Mesenchymal stem cell (in vitro differentiated cells and primary cell): Measurements from ENCODE around the gene BRD4.

Experiments used
- DNase-seq: peaks from one replicate; pipeline ENCODE4 v3.0.0-alpha.2; 2013
- H2AFZ ChIP-seq: one replicate; pipeline ENCODE4 v1.6.1; 2013; ENCODE audit warnings: low read depth, mild to moderate bottlenecking, control low read depth, inconsistent platforms, low read length, moderate library complexity
- H2AK5ac ChIP-seq: 2 replicates; pipeline ENCODE4 v1.6.1; 2013; ENCODE audit warnings: low read length, moderate library complexity, mild to moderate bottlenecking, inconsistent platforms; ENCODE audit not compliant: severe bottlenecking
- H2BK120ac ChIP-seq: one replicate; pipeline ENCODE4 v1.6.1; 2013; ENCODE audit warnings: low read depth, mild to moderate bottlenecking, inconsistent platforms, low read length, moderate library complexity
- H2BK12ac ChIP-seq, 2 experiments: one replicate each; pipeline ENCODE4 v1.6.1; 2013; ENCODE audit warnings: inconsistent platforms in 2 of 2, low read length in 2 of 2, mild to moderate bottlenecking in 2 of 2, moderate library complexity in 2 of 2, control low read depth in 1 of 2
- H2BK15ac ChIP-seq: one replicate; pipeline ENCODE4 v1.6.1; 2013; ENCODE audit warnings: mild to moderate bottlenecking, low read depth, inconsistent platforms; ENCODE audit not compliant: poor library complexity, severe bottlenecking
- H2BK5ac ChIP-seq: 2 replicates; pipeline ENCODE4 v1.6.1; 2013; ENCODE audit warnings: low read depth, mild to moderate bottlenecking, low read length, control low read depth, inconsistent platforms; ENCODE audit not compliant: poor library complexity, severe bottlenecking
- H3K14ac ChIP-seq, 2 experiments: one replicate each; pipeline ENCODE4 v1.6.1; 2013; ENCODE audit warnings: inconsistent platforms in 2 of 2, low read length in 2 of 2, control low read depth in 1 of 2, mild to moderate bottlenecking in 1 of 2, moderate library complexity in 1 of 2
- H3K18ac ChIP-seq, 2 experiments: one replicate each; pipeline ENCODE4 v1.6.1; 2013; ENCODE audit warnings: inconsistent platforms in 2 of 2, low read length in 2 of 2, control low read depth in 1 of 2, low read depth in 1 of 2, mild to moderate bottlenecking in 1 of 2
- H3K23ac ChIP-seq, 2 experiments: one replicate each; pipeline ENCODE4 v1.6.1; 2013; ENCODE audit warnings: inconsistent platforms in 2 of 2, low read length in 2 of 2, mild to moderate bottlenecking in 2 of 2, moderate library complexity in 2 of 2, control low read depth in 1 of 2
- H3K27ac ChIP-seq: 2 replicates; pipeline ENCODE4 v1.5.1; 2013; ENCODE audit warnings: mild to moderate bottlenecking, moderate library complexity, low read length, control low read depth, inconsistent platforms; ENCODE audit not compliant: poor library complexity, severe bottlenecking
- H3K27me3 ChIP-seq, 2 experiments: 2 replicates each; pipeline versions ENCODE4 v1.6.1 to v1.7.0; 2013; ENCODE audit warnings: low read length in 2 of 2, mild to moderate bottlenecking in 2 of 2, moderate library complexity in 2 of 2, control low read depth in 1 of 2, inconsistent platforms in 1 of 2; ENCODE audit not compliant: control insufficient read depth in 1 of 2, insufficient read depth in 1 of 2
- H3K36me3 ChIP-seq, 2 experiments: 2 replicates each; pipeline versions ENCODE4 v1.6.1 to v1.7.0; 2013; ENCODE audit warnings: low read length in 2 of 2, control low read depth in 1 of 2, inconsistent platforms in 1 of 2, low read depth in 1 of 2, mild to moderate bottlenecking in 1 of 2; ENCODE audit not compliant: insufficient read depth in 2 of 2, control insufficient read depth in 1 of 2
- H3K4ac ChIP-seq, 2 experiments: one replicate each; pipeline ENCODE4 v1.6.1; 2013; ENCODE audit warnings: inconsistent platforms in 2 of 2, low read length in 2 of 2, mild to moderate bottlenecking in 2 of 2, moderate library complexity in 2 of 2, control low read depth in 1 of 2, low read depth in 1 of 2
- H3K4me1 ChIP-seq: 2 replicates; pipeline ENCODE4 v1.6.1; 2013; ENCODE audit warnings: low read depth, low read length, control low read depth; ENCODE audit not compliant: control insufficient read depth, insufficient read depth
- H3K4me2 ChIP-seq: 2 replicates; pipeline ENCODE4 v1.6.1; 2013; ENCODE audit warnings: low read length, mild to moderate bottlenecking, inconsistent platforms; ENCODE audit not compliant: poor library complexity, severe bottlenecking
- H3K4me3 ChIP-seq, 2 experiments: 2 replicates each; pipeline versions ENCODE4 v1.5.1 to v1.7.0; 2013; ENCODE audit warnings: low read length in 2 of 2, mild to moderate bottlenecking in 2 of 2, control low read depth in 1 of 2, low read depth in 1 of 2; ENCODE audit not compliant: insufficient read depth in 1 of 2
- H3K79me1 ChIP-seq: replicated peaks from 2 replicates; pipeline ENCODE4 v1.6.1; 2013; ENCODE audit warnings: mild to moderate bottlenecking, control low read depth, low read length, inconsistent platforms; ENCODE audit not compliant: poor library complexity, severe bottlenecking
- H3K9ac ChIP-seq: 2 replicates; pipeline ENCODE4 v1.7.0; 2013; ENCODE audit warnings: mild to moderate bottlenecking, low read length, moderate library complexity
- H3K9me3 ChIP-seq: 2 replicates; pipeline ENCODE4 v1.7.0; 2013; ENCODE audit warnings: mild to moderate bottlenecking, low read length; ENCODE audit not compliant: control insufficient read depth
- H4K8ac ChIP-seq: one replicate; pipeline ENCODE4 v1.6.1; 2013; ENCODE audit warnings: inconsistent platforms, mild to moderate bottlenecking, low read length, moderate library complexity
- H4K91ac ChIP-seq: one replicate; pipeline ENCODE4 v1.6.1; 2013; ENCODE audit warnings: mild to moderate bottlenecking, low read length, inconsistent platforms
- WGBS: methylation state at CpG from one replicate; pipeline ENCODE4 v1.1.7; 2013; ENCODE audit warnings: mixed read lengths; 5-methylcytosine and 5-hydroxymethylcytosine counted together

Gene BRD4

GRCh38 chr19:15371786-15372380 lies 39.5 kb upstream of the BRD4 start:
- no peak for DNase-seq
- no peak overlapping the region for H3K9ac ChIP-seq
- no peak overlapping the region for H3K14ac ChIP-seq
- H4K8ac ChIP-seq, result no peak overlapping the region
- H3K4ac ChIP-seq, result no peak overlapping the region
- peaks cover 15% of the 10 kb centered on the region for H3K4me1 ChIP-seq
- no peak overlapping the region for H4K91ac ChIP-seq
- no peak overlapping the region for H3K23ac ChIP-seq
- H3K9me3 ChIP-seq, result no peaks in the 10 kb centered on the region
- no peak overlapping the region for H3K4me3 ChIP-seq
- no peak overlapping the region for H3K27ac ChIP-seq
- no peak overlapping the region for H2AK5ac ChIP-seq
- H2BK15ac ChIP-seq, result no peak overlapping the region
- H3K79me1 ChIP-seq, result peaks cover 40% of the 10 kb centered on the region
- 96% methylated on average over 17 of the region's 17 CpGs for WGBS
- no peak overlapping the region for H3K4me2 ChIP-seq
- H3K18ac ChIP-seq, result no peak overlapping the region
- no peaks in the 10 kb centered on the region for H3K27me3 ChIP-seq
- no peak overlapping the region for H2BK5ac ChIP-seq
- H2BK12ac ChIP-seq, result no peak overlapping the region
- H2AFZ ChIP-seq, result no peak overlapping the region
- peaks cover 70 to 76% of the 10 kb centered on the region in 2 experiments for H3K36me3 ChIP-seq
- no peak overlapping the region for H2BK120ac ChIP-seq

GRCh38 chr19:15371119-15371518 lies 38.8 kb upstream of the BRD4 start:
- H3K4me3 ChIP-seq, result no peak overlapping the region
- H2BK15ac ChIP-seq, result no peak overlapping the region
- no peak for DNase-seq
- H2BK5ac ChIP-seq, result no peak overlapping the region
- H3K23ac ChIP-seq, result no peak overlapping the region
- 97% methylated on average over 7 of the region's 7 CpGs for WGBS
- no peak overlapping the region for H3K18ac ChIP-seq
- H3K4ac ChIP-seq, result no peak overlapping the region
- H3K27me3 ChIP-seq, result no peaks in the 10 kb centered on the region
- H3K4me1 ChIP-seq, result peaks cover 13% of the 10 kb centered on the region
- no peak overlapping the region for H3K27ac ChIP-seq
- peaks cover 40% of the 10 kb centered on the region for H3K79me1 ChIP-seq
- H3K9ac ChIP-seq, result no peak overlapping the region
- H3K4me2 ChIP-seq, result no peak overlapping the region
- no peak overlapping the region for H3K14ac ChIP-seq
- H3K9me3 ChIP-seq, result no peaks in the 10 kb centered on the region
- H2AFZ ChIP-seq, result no peak overlapping the region
- H2BK12ac ChIP-seq, result no peak overlapping the region
- H4K91ac ChIP-seq, result peak overlapping the region; percentile 79
- H2BK120ac ChIP-seq, result no peak overlapping the region
- H2AK5ac ChIP-seq, result no peak overlapping the region
- H4K8ac ChIP-seq, result no peak overlapping the region
- peaks cover 76 to 81% of the 10 kb centered on the region in 2 experiments for H3K36me3 ChIP-seq

GRCh38 chr19:15369594-15369891 lies 37.2 kb upstream of the BRD4 start:
- Histone ChIP-seq H3K23ac (no peak overlapping the region), H4K91ac (no peak overlapping the region), H3K4me2 (no peak overlapping the region), H3K14ac (no peak overlapping the region), H2AFZ (no peak overlapping the region), H3K4ac (no peak overlapping the region), H2BK5ac (no peak overlapping the region), H3K4me3 (no peak overlapping the region), H3K9ac (no peak overlapping the region), H2BK120ac (no peak overlapping the region), H2AK5ac (no peak overlapping the region), H3K27me3 (no peaks in the 10 kb centered on the region), H3K36me3 (peaks cover 87 to 90% of the 10 kb centered on the region in 2 experiments), H2BK12ac (no peak overlapping the region), H2BK15ac (no peak overlapping the region), H3K18ac (no peak overlapping the region), H4K8ac (no peak overlapping the region), H3K27ac (no peak overlapping the region), H3K9me3 (no peaks in the 10 kb centered on the region), H3K79me1 (peaks cover 49% of the 10 kb centered on the region), H3K4me1 (peaks cover 3% of the 10 kb centered on the region)
- WGBS, result 98% methylated on average over 9 of the region's 9 CpGs
- DNase-seq, result no peak

GRCh38 chr19:15368798-15369593 lies 36.7 kb upstream of the BRD4 start:
- WGBS, result 98% methylated on average over 35 of the region's 35 CpGs
- H3K79me1 ChIP-seq, result peaks cover 49% of the 10 kb centered on the region
- H3K4me2 ChIP-seq, result no peak overlapping the region
- H3K23ac ChIP-seq, result no peak overlapping the region
- H2BK5ac ChIP-seq, result no peak overlapping the region
- H2BK120ac ChIP-seq, result no peak overlapping the region
- no peak overlapping the region for H2BK12ac ChIP-seq
- no peak overlapping the region for H3K27ac ChIP-seq
- no peak overlapping the region for H3K9ac ChIP-seq
- H2AFZ ChIP-seq, result no peak overlapping the region
- no peak overlapping the region for H3K14ac ChIP-seq
- DNase-seq, result no peak
- H4K91ac ChIP-seq, result no peak overlapping the region
- no peak overlapping the region for H3K18ac ChIP-seq
- no peak overlapping the region for H3K4ac ChIP-seq
- H3K27me3 ChIP-seq, result no peaks in the 10 kb centered on the region
- H2AK5ac ChIP-seq, result no peak overlapping the region
- no peak overlapping the region for H3K4me3 ChIP-seq
- H4K8ac ChIP-seq, result no peak overlapping the region
- no peaks in the 10 kb centered on the region for H3K9me3 ChIP-seq
- H3K36me3 ChIP-seq, result peaks cover 83 to 91% of the 10 kb centered on the region in 2 experiments
- H2BK15ac ChIP-seq, result no peak overlapping the region
- H3K4me1 ChIP-seq, result no peaks in the 10 kb centered on the region
